ENCODE results near the gene COPG2. TPM values are rescaled to one million over a fixed set of nuclear protein-coding genes. Genes with fewer than 3 reads are reported as not detected.
"Not testable (repeated sequence)": the region's sequence is repeated elsewhere in the genome, so short reads cannot be mapped to it uniquely, and the experiment has no call there.

Gene COPG2
- total RNA-seq, 4 donors from 2014 or later = 19.9 to 25.9 (median 23.8) TPM

GRCh38 chr7:130611218-130611617 is 57.3 kb downstream of the COPG2 start:
- H3K4me3 ChIP-seq (ENCODE audit: low read depth, poor library complexity, severe bottlenecking) = no peak overlapping the region
- WGBS, 2 donors = 92 to 95% methylated on average over 4 of the region's 4 CpGs
- no peak for DNase-seq (ENCODE audit: low spot score in 2 of 2)
- TF ChIP-seq POLR2A (IDR thresholded peaks at IDR 0.05) = no peak
- no peak for TF ChIP-seq CTCF (IDR thresholded peaks at IDR 0.05)
- intact Hi-C loops (cut with DNase I; ENCODE audit: low total_unique reads) = no loop called here

GRCh38 chr7:130607066-130607465 is 61.5 kb downstream of the COPG2 start:
- 100% methylated on average over 2 of the region's 2 CpGs for WGBS, 2 donors
- intact Hi-C loops (cut with DNase I; ENCODE audit: low total_unique reads); H3K4me3 ChIP-seq (ENCODE audit: low read depth, poor library complexity, severe bottlenecking); DNase-seq (ENCODE audit: low spot score in 2 of 2): not testable (repeated sequence)

- 89 to 100% methylated on average over 1 of the region's 1 CpG for WGBS, 2 donors
- H3K4me3 ChIP-seq (ENCODE audit: low read depth, poor library complexity, severe bottlenecking) = no peak overlapping the region
- DNase-seq (ENCODE audit: low spot score in 2 of 2) = no peak
- intact Hi-C loops (cut with DNase I; ENCODE audit: low total_unique reads) = no loop called here
- TF ChIP-seq POLR2A (IDR thresholded peaks at IDR 0.05) (no peak), CTCF (IDR thresholded peaks at IDR 0.05) (no peak)
Observed at GRCh38 chr7:130606161-130606560, 62.4 kb downstream of the COPG2 start.

GRCh38 chr7:130598056-130598455 is 70.5 kb downstream of the COPG2 start:
- H3K4me3 ChIP-seq (ENCODE audit: low read depth, poor library complexity, severe bottlenecking) = no peak overlapping the region
- intact Hi-C loops (cut with DNase I; ENCODE audit: low total_unique reads) = no loop called here
- DNase-seq (ENCODE audit: low spot score in 2 of 2) = no peak
- TF ChIP-seq CTCF (IDR thresholded peaks at IDR 0.05) (no peak), POLR2A (IDR thresholded peaks at IDR 0.05) (no peak)
- 86 to 89% methylated on average over 3 of the region's 3 CpGs for WGBS, 2 donors

GRCh38 chr7:130595986-130596385 is 72.6 kb downstream of the COPG2 start:
- no peak overlapping the region for H3K4me3 ChIP-seq (ENCODE audit: low read depth, poor library complexity, severe bottlenecking)
- DNase-seq (ENCODE audit: low spot score in 2 of 2) = no peak
- TF ChIP-seq POLR2A (IDR thresholded peaks at IDR 0.05) (no peak), CTCF (IDR thresholded peaks at IDR 0.05) (no peak)
- intact Hi-C loops (cut with DNase I; ENCODE audit: low total_unique reads) = no loop called here
- WGBS, 2 donors = 93 to 97% methylated on average over 4 of the region's 4 CpGs

GRCh38 chr7:130593033-130593432 is 75.5 kb downstream of the COPG2 start:
- 100% methylated on average over 1 of the region's 1 CpG for WGBS, 2 donors
- no peak for TF ChIP-seq POLR2A (IDR thresholded peaks at IDR 0.05)
- TF ChIP-seq CTCF (IDR thresholded peaks at IDR 0.05) = no peak
- DNase-seq (ENCODE audit: low spot score in 2 of 2) = no peak
- H3K4me3 ChIP-seq (ENCODE audit: low read depth, poor library complexity, severe bottlenecking) = no peak overlapping the region
- intact Hi-C loops (cut with DNase I; ENCODE audit: low total_unique reads) = no loop called here

- no CpG with 5 or more reads among the region's 30 CpGs for WGBS, 2 donors
- H3K4me3 ChIP-seq (ENCODE audit: low read depth, poor library complexity, severe bottlenecking); intact Hi-C loops (cut with DNase I; ENCODE audit: low total_unique reads); DNase-seq (ENCODE audit: low spot score in 2 of 2): not testable (repeated sequence)
Observed at GRCh38 chr7:130591464-130591863, 77.1 kb downstream of the COPG2 start.

- intact Hi-C loops (cut with DNase I; ENCODE audit: low total_unique reads) = not testable (repeated sequence)
- WGBS, 2 donors = 95 to 97% methylated on average over 2 of the region's 2 CpGs
Observed at GRCh38 chr7:130585932-130586331, 82.6 kb downstream of the COPG2 start.

GRCh38 chr7:130575110-130575509 is 93.4 kb downstream of the COPG2 start:
- H3K4me3 ChIP-seq (ENCODE audit: low read depth, poor library complexity, severe bottlenecking); DNase-seq (ENCODE audit: low spot score in 2 of 2); intact Hi-C loops (cut with DNase I; ENCODE audit: low total_unique reads): not testable (repeated sequence)
- 93 to 96% methylated on average over 3 of the region's 3 CpGs for WGBS, 2 donors

More at GRCh38 chr7:130585932-130586331, 82.6 kb downstream of the COPG2 start:
- not testable (repeated sequence) for DNase-seq (ENCODE audit: low spot score in 2 of 2); H3K4me3 ChIP-seq (ENCODE audit: low read depth, poor library complexity, severe bottlenecking)

- DNase-seq (ENCODE audit: low spot score in 2 of 2); intact Hi-C loops (cut with DNase I; ENCODE audit: low total_unique reads); H3K4me3 ChIP-seq (ENCODE audit: low read depth, poor library complexity, severe bottlenecking): not testable (repeated sequence)
Observed at GRCh38 chr7:130570144-130570543, 98.4 kb downstream of the COPG2 start.

Measured in lower leg skin (tissue), 4 donors.